HG03520 (cell line): Measurements from ENCODE around the gene PTPRH.
"Not testable (repeated sequence)": the region's sequence is repeated elsewhere in the genome, so short reads cannot be mapped to it uniquely, and the experiment has no call there.

ENCODE experiments used
- ATAC-seq: cut with Tn5 transposase; IDR thresholded peaks from one replicate; pipeline ENCODE4 v1.9.1; 2021; ENCODE audit warnings: mild to moderate bottlenecking, moderate library complexity; ENCODE audit not compliant: unreplicated experiment

Gene PTPRH

DNA sequence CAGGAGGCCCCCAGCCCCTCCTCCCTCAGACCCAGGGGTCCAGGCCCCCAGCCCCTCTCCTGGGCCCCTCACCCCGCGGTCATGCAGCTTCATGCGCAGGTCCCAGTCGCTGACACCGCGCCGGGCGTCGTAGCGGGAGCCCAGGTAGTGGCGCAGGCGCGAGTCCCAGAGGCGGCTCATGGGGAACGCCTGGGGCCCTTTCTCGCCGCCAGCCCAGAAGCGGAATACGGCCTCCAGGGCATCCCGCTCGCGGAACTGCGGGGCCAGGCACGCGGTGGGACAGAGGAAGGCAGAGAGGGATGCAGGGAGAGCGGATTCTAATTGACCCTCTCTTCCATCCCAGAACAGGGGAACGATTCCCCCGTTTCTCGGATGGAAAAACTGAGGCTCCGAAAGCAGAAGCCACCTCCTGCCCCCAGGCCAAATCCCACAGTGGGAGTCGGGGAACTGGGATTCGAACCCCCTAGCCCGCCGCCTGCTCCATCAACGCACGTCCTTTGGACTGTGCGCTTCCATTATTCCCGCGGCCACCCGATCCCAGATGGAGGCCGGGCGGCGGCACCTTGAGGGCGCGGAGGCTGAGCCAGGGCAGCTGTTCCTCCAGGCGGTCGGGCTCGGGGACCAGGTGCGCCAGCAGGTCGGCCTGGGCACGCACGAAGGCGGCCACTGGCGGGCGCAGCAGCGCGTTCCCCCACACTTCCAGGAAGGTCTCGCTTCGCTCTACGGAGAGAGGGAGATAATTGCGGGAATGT is 47.6 kb downstream of the PTPRH start:
- ATAC-seq = no peak

- no peak for ATAC-seq
Measured at GRCh38 chr19:55160986-55161365, 48.3 kb downstream of the PTPRH start.

- peak; percentile 53 for ATAC-seq
Measured at GRCh38 chr19:55160128-55160985, 48.9 kb downstream of the PTPRH start.

GRCh38 chr19:55158848-55159749 is 50.2 kb downstream of the PTPRH start:
- ATAC-seq = no peak

DNA sequence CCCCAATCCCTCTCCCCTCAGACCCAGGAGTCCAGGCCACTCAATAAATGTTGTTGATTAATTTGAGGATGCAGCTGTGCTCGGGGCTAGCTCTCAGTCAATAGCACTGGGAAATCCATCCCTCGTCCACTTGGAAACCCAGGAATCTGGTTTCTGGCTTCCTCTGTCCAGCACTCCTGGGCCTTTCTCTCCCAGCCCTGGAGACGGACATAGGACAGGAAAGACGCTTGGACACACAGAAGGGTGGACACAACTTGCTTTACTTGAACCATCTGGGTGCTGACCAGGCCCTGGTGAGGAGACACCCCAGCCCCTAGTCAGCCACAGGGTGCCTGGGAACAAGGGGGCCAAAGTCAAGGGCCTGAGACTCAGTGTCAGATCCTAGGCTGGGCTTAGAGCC is 50.9 kb downstream of the PTPRH start:
- ATAC-seq = no peak

DNA sequence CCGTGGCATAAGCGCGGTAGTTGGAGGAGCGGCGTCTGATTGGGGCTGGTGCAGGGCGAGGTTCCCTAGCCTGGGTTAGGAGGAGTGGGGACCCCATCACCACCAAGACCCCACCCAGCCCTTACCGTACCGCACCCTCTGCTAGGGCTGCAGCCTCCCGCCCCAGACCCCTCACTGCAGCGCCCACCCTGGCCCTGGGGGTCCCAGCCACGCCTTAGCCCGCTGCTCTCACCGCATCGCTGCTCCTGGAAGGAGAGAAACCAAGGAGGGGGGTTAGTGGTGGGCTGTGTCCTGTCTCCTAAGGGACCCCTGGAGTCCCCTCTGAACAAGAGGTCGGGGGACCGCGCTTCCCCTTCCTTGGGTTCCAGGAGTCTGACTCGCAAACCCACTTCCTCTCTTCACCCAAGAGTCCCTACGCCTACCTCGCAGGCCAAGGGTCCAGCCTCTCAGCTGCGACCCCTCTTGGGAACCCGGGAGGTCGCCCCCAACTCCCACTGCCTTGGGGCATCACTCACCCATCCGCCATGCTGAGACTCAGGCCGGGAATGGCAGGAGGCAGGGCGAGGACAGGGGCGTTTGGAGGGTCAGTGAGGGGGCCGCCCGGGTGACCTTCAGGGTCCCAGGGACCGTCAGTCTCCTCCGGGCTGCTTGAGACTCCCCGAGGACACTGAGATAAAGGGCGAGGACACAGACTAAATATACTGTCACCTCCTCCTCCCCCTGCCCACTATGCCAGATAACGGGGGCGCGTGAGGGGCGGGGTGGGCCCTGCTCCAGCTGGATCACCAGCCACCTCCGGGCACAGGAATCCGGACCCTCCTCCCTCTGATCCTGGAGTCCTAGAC is 52.0 kb downstream of the PTPRH start, which contains the start of gene TNNI3:
TNNI3 (minus strand) TSS at position 669 of the 845 bp plus-strand sequence; CDS start at position 526, 143 bp downstream.
- ATAC-seq = no peak

- ATAC-seq = no peak
Measured at GRCh38 chr19:55156202-55157063, 52.9 kb downstream of the PTPRH start.

GRCh38 chr19:55155784-55156183 is 53.5 kb downstream of the PTPRH start:
- ATAC-seq = not testable (repeated sequence)

DNA sequence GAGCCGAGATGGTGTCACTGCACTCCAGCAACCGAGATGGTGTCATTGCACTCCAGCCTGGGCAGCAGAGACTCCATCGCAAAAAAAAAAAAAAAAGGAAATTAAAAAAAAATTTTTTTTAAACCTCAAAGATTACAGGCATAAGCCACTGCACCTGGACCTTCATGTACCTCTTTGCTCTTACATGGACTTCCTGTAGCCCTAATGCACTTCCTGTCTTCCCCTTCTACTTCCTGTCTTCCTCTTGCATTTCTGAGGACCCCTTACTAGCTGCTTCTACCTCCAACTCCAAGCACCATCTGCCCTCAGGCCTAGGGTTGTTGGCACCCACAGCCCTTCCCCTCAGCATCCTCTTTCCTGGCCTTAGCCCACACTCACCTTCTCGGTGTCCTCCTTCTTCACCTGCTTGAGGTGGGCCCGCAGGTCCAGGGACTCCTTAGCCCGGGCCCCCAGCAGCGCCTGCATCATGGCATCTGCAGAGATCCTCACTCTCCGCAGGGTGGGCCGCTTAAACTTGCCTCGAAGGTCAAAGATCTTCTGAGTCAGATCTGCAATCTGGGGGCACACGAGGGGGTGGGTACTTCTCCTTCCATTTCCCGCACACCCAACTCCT is 55.5 kb downstream of the PTPRH start:
- no peak for ATAC-seq

- no peak for ATAC-seq
Measured at GRCh38 chr19:55152017-55152416, 57.3 kb downstream of the PTPRH start.

DNA sequence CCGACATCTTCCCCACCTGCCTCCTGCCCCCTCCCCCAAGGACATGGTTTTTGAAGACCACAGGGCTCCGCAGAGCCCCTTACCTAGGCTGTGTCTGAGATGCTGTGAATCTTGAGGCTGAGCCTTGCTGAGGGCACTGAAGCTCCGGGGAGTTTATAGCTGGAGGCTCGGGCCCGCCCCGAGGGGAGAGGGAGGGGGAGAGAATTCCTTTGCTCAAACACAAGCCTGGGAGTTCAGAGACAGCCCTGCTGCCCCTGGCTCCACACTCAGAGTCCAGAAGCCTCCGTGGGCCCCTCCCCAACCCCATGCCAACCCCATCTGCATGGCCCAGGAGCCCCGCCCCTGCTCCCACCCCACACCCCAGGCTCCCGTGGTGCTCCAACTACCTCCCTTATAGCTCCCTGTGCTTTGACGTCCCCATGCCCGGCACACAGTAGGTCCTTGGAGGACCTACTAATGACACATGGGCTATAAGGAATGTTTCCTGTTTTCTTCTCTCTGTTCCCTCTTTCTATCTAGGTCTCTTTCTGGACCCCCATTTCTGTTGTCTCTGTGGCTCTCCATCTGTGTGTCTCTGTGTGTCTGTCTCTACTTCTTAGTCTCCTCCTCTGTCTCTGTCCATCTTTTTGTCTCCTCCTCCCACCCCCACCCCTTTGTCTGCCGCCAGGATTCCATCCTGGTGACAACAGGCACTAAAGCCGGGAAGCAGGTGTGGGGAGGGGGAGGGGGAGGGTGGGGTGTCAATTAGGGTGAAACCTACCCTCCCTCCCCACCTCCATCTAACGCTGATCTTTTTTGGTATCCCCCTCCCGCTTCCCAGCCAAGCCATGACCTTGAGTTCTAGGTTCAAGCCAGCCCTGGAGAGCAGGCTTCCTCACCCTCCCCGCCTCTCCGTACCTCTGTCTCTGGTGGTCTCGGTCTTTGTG is 60.0 kb downstream of the PTPRH start, which contains the start of gene TNNT1:
TNNT1 (minus strand) TSS at position 129 of the 926 bp plus-strand sequence. CDS start 2,049 bp downstream, outside the sequence.
- no peak for ATAC-seq

DNA sequence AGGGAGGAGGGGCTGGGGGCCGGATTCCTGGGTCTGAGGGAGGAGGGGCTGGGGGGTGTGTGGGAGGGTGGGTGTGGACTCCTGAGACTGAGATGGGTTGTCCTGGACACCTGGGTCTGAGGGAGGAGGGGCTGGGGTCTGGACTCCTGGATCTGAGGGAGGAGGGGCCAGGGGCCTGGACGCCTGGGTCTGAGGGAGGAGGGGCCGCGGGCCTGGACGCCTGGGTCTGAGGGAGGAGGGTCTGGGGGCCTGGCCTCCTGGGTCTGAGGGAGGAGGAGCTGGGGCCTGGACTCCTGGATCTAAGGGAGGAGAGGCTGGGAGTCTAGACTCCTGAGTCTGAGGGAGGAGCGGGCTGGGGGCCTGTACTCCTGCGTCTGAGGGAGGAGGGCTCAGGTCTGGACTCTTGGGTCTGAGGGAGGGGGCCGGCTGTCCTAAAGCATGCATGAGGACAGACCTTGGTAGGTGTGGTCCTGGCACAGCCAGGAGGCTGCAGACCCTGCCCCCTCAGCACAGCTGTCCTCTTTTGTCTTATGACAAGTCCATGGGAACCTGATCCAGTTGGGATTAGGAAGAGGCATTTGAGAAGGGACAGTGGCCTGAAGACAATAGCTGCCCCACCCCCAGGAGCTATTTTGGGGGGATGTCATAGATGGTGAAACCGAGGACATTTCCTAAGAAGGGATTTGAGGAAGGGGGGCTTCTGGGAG is 61.6 kb downstream of the PTPRH start:
- no peak for ATAC-seq

DNA sequence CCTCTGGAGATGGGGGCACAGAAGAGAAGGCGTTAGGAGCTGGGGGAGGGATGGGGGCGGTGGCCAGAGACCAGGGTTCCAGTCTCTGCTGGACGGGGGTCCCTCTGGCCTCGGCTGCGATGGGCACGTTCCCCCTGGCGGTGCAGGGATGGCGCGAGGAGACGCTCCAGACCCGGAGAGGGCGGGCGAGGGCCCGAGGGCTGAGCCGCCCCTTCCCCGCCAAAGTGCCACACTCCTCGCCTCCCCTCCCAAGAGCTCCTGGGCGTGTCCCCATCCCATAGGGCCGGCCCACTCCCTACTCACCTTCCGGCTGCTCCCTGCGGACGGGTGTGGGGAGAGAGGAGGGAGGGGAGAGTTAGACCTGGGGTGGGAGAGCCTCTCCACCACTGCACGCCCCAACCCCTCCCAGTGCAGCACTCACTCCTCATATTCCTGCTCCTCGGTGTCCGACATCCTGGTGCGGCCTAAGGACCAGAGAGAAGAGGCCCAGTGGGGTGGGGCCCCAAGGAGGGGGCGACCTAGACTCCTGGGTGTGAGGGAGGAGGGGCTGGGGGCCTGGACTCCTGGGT is 62.5 kb downstream of the PTPRH start:
- no peak for ATAC-seq

DNA sequence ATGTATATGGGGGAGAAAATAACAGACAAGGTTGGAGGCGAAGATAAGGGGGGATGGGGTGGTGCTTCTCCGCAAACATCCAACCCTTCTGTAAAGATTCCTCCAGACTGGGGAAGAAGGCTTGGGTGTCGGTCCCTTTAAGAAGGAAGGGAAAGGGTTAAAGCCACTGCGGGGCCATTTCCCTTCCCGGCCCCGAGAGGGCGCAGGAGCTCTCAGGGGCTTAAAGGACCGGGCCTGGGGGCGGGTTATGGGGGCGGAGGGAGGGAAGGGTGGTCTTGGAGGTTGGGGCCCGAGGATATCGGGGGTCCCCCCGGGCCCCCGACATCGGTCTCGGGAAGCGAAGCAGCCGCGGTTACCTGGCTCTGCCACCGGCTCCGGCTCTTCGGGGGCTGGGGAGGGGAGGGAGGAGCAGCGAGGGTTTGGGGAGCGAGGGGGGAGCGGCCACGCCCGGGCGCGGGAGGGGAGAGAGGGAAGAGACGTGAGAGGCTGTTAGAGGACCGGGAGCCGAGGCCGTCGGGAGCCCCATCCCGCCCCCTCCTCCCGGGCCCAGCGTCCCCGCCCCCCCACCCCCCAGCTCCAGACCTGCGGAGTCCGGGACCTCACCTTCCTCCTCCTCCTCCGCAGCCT is 63.1 kb downstream of the PTPRH start:
- ATAC-seq = no peak

DNA sequence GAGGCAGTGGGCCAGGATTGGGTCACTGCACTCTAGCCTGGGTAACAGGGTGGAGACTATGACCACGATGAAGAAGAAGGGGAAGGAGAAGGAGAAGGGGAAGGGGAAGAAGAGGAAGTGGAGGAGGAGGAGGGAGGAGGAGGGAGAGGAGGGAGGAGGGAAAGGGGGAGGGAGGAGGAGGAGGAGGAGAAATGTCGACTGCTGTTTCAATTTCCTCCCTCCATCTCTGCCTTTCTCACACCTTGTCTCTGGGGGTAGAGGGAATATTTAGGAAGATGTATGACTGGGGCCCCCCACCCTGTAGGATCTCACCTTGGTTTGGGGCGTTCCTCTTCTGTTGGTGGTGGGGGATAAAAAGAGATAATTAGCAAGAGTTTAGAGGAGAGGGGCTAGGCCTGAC is 64.1 kb downstream of the PTPRH start:
- ATAC-seq = no peak

DNA sequence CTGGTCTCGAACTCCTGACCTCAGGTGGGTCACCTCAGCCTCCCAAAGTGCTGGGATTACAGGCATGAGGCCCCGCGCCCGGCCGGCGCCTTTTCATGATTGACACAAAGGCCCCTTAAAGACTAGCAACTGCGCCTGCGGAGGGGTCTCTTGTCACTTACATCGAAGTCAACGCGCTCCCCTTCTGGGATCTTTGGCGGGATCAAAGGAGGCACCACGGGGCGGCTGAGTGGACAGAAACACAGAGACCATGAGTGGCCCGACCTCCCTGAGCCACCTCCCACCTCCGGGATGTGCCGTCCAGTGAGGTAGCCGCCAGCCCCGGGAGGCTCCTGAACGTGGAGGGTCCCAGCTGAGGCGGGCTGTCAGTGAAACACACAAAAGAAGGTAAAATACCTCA is 67.6 kb downstream of the PTPRH start:
- no peak for ATAC-seq
